ENCODE data around the gene MOGAT3.

MOGAT3 gene

DNA sequence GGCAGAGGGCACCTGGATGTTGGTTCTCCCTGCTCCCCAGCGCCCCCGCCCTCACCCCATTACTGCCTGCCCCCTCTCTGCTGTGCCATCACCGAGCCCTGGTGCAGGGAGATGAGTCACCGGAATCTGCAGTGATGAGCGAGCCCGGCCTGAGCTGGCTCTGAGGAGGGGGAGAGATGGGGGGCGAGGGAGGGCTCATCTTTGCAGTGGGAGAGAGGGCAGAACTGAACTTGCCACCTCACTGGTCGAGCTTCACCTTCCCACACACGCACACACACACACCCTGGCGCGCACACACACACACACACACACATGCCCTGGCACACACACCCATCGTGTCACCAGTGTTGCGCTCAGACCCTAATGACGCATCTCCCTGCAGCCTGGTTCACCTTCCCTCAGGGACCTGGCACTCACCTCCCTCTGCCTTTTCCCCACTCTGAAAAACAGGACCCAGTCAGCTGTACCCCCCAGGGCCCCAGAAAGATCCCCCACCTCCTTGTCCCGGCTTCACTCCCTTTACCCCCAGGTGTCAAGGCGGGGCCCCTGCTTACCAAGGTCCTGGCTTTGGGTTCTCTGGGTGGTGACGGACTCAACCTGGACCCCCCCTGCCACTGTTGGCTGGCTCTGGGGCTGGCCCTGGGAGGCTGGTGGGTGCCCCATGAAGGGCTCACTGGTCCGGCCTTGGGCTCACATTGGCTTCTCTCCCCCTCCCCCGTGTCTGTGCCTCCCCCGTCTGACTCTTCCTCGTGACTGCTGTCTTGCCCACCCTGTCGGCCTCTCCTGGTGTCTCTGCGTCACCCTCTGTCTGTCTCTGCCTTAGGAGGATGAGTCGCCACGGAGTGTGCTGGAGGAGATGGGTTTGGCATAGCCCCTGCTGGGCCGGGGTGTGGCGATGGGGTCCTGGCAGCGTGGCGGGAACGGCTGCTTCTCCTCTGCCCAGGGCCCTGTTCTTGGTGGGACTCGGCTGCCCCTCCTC lies 40.9 kb downstream of the MOGAT3 start:
- DNase-seq = no peak

DNA sequence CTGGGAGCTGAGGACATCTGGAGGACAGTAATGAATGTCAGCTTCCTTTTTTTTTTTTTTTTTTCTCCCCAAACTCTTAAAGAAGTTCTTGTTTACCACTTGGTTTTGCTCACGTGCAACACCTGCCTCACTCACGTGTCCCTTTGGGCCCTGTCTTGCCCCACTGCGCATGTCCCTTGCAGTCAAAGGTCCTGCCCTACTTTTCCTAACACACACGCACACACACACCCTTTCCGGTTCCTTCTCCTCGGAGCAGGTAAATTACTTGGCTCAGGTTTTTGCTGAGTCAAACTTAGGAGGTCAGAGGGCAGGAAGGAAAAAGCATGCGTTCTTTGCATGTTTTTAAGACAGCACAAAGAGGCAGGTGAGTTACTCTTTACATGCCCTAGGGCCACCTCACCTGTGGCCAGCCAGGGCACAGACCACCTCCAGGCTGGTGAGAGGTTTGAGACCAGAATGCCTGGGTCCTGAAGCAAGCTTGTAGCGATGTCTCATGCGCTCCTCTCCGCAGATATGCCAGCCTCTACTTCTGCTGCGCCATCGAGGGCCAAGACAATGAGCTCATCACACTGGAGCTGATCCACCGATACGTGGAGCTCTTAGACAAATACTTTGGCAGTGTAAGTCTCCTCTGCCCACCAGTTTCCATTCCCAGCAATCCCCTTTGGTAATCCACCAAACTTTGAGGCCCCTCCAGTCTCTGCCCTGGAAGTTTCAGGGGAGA lies 43.8 kb downstream of the MOGAT3 start:
- no peak for DNase-seq

DNA sequence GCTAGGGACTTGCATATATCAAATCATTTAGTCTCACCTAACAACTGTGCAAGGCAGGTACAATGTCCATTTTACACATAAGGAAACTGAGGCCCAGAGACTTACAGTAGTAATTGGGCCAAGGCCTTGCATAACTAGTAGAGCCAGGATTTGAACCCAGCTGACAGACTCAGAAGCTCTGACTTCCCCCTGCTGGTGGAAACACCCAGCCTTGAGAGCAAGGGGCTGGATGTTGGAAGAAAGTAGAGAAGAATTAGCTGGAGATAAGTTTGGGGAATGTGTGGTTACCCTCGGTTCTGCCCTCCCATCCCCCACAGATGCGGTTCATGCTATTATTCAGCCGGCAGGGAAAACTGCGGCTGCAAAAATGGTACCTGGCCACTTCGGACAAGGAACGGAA lies 44.6 kb downstream of the MOGAT3 start:
- no peak for DNase-seq

DNA sequence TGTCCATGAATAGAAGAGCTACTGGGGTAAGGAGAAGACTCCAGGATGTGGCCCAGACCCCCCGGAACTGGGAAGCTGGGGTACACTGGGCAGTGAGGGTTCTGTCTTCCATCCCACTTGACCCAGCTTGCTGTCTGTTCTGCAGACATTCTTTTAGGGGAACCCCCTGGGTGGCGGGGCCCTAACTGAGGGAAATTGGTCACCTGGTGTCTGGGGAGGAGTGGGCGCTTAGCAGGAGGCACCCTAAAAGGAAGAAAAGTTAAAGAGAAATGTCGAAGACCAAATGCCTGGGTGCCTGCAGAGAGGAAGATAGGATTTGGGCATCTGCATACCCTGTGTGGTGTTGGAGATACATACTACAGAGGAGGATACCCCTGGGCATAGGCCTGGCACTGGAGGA lies 45.5 kb downstream of the MOGAT3 start:
- no peak for DNase-seq

DNA sequence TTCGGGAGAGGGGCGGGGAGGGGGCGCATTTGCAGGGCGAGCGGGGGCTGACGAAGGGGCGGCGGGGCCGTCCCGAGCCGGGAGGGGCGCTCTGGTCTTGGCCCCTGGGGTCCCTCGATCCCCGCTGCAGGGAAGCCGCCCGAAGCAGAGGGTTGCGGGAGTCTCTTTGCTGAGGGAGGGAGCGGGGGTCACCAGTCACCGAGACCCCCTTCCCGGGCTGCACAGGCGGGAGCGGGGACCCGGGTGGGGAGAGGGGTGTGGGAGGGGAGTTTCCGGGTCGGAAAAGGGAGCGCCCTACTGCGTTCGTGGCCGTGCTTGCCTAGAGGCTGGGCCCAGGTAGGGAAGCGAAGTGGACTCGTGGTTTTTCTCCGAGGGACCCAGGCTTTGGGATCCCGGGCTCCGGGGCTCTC lies 46.1 kb downstream of the MOGAT3 start:
- no peak for DNase-seq

DNA sequence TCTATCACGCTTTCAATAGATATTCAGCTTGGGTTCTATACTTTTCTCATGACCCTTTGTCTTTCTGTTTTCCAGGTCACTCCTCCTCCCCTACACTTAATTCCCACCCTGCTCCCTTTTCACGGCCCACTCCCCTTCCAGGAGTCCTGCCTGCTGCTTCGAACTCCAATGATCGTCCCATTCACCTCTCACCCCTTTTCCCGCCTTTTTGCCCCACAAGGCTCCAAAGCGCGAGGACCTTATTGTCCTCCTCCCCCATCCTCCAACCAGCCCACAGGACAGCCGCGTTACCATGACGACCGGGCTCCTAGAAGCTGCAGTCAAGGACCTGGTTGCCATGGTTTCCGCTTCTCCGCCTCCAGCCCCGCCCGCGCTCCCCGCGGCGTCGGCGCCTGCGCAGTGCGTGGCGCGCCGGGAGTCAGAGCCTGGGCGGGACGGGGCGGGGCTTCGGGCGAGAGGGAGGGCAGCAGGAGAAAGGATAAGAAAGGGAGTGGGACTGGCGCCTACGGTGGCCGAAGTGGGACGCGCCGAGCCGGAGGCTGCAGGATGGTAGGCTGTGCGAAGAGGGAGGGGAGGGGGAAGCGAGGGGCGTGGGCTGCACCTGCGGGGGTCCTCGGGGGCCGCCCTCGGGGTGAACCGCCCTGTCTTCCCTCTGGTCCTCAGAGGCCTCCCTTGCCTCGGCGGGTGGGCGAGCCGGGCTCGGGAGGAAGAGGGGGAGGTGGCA lies 46.7 kb downstream of the MOGAT3 start, which contains the start of gene AP1S1:
Gene AP1S1, plus strand, starts transcription at position 508 of the 724 bp plus-strand sequence. Its CDS starts 39 bp downstream, at position 547.
- DNase-seq = peak; percentile 98

DNA sequence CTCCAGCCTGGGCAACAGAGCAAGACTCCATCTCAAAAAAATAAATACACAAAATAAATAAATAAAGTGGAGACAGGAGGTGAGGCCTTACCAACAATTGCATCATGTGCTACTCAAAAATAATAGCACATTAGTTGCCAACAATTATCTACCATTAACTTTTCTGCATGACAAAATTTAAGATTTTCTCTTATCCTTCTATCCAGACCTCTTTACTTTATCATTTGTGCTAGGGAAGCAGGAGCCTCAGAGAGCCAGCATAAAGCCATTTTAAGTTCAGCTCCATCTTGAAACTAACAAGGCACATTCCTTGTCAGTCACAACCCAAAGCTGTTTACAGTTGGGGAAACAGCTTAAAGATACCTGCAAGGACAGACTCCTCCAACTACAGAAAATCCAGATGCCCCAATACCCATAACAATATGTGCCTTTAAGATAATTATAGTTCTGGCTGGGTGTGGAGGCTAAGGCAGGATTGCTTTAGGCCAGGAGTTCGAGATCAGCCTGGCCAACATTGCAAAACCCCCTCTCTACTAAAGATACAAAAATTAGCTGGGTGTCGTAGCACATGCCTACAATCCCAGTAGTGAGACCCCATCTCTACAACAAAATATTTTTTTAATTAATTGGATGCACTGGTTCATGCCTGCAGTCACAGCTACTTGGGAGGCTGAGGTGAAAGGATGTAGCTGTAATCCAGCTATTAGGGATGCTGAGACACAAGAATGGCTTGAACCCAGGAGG lies 48.8 kb downstream of the MOGAT3 start:
- DNase-seq = no peak

Data from NCI-H2171 (cell line).